ENCODE measurements around the gene RIPK1.

Gene RIPK1

DNA sequence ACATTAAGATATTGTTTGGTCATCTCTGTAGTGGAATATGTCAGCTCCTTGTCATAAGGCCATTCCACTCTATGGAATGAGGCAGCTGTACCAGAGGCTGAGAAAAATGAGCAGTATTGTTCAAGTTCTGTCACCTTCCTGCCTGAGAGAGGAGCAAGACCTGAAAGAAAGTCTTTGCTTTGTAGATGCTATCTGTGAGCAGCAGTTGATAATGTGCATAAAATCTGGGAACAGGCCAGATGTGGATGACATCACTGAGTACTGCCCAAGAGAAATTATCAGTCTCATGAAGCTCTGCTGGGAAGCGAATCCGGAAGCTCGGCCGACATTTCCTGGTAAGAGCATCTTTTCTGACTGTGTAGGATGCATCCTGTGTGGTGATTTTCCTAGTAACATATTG lies 16.8 kb downstream of the RIPK1 start:
- DNase-seq (ENCODE audit: low read depth, low spot score), result no peak

DNA sequence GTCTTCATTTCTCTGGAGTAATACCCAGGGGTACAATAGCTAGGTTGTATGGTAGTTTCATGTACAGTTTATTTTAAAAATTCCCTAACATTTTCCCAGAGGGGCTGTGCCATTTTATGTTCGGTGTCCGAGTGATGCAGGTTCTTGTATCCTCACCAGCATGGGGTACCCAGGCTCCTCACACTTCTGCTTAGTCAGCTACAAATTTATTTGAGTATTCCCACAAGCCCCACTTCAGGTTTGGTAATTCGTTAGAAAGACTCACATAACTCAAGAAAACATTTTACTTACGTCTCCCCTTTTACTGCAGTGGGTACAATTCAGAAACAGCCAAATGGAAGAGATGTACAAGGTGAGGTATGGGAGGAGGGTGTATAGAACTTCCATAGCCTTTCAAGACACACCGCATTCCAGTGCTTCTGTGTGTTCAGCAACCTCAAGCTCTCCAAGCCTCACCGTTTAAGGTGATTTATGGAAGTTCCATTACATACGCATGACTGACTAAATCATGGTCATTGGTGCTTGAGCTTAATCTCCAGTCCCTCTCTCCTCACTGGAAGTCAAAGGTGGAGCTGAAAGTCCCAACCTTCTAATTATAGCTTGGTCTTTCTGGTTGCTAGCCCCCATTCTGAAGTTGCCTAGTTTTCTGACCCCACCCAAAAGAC lies 18.1 kb downstream of the RIPK1 start:
- peak; percentile 13 for DNase-seq (ENCODE audit: low read depth, low spot score)

DNA sequence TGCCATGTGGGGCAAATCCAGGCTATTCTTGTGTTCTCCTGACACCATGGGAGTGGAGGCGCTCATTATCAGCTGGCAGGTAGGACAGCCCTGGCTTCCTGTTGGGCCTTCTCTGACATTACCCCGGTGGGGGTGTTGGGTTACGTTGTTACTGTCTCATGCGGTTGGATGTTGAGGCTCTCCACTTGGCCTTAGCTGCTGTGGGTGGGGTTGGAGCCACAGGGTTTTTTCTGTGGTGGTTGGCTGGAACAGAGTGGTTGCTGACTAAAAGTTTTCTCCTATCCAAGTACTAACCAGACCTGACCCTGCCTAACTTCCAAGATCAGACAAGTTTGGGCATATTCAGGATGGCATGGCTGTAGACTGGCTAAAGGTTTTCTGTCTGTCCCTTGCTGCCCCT lies 20.2 kb downstream of the RIPK1 start:
- peak; percentile 13 for DNase-seq (ENCODE audit: low read depth, low spot score)

DNA sequence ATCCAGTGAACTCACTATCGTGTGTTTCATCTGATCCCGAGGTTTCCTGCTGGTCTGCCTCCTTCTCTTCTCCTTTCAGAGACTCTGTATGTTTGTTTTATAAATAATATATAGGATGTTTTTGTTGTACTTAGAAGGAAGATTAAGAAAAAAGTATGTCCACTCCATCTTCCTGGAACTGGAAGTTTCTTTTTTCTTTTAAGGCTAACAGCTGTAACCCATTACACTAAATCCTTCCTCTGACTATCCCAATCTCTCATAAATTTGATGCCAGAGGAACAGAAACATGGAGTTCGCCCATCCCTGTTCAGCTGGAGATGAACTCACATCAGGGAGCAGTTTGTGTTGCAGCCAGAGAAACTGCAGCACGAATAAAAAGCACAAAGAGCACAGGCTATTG lies 20.7 kb downstream of the RIPK1 start:
- no peak for DNase-seq (ENCODE audit: low read depth, low spot score)

DNA sequence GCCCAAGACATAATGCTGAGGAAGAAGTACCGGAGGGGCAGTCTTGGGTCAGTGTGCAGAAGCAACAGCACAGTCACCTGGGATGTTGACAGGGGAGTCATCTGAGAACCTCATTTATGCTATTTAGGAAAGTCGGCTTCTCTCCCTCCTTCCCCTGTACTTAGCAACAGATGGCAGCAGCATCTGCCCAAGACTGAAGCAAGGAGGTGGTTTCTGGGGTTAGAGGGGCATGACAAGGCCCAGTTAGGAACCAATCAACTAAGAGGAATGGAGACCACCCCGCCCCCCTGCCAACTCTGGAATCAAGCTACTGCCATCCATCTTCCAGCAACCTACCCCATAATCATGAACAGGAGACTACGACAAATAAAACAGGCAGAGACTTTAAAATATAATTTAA lies 21.7 kb downstream of the RIPK1 start:
- no peak for DNase-seq (ENCODE audit: low read depth, low spot score)

DNA sequence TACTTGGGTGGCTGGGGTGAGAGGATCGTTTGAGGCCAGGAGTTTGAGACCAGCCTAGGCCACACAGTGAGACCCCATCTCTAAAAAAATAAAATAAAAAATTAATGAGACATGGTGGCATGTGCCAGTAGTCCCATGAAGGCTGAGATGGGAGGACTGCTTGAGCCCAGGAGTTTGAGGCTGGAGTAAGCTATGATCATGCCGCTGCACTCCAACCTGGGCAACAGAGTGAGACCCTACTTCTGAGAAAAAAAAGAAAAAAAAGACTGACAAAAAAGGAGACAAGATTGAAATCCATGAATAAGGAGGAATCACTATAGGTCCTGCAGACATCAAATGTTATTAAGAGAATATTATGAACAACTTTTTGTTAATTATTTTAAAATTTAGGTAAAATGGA lies 26.5 kb downstream of the RIPK1 start:
- DNase-seq (ENCODE audit: low read depth, low spot score), result no peak

DNA sequence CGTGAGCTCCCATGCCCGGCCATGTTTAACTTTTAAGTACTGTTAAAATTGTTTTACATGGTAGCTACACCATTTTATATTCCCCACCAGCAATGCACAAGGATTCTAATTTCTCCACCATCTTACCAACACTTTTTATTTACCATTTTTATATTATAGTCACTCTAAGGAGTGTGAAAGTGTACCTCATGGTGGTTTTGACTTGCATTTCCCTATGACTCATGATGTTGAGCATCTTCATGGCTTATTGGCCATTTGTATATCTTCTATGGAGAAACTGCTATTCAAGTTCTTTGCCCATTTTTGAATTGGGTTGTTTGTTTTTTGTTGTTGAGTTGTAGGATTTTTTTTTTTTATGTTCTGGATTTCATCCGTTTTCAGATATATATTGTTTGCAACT lies 34.6 kb downstream of the RIPK1 start:
- no peak for DNase-seq (ENCODE audit: low read depth, low spot score)

DNA sequence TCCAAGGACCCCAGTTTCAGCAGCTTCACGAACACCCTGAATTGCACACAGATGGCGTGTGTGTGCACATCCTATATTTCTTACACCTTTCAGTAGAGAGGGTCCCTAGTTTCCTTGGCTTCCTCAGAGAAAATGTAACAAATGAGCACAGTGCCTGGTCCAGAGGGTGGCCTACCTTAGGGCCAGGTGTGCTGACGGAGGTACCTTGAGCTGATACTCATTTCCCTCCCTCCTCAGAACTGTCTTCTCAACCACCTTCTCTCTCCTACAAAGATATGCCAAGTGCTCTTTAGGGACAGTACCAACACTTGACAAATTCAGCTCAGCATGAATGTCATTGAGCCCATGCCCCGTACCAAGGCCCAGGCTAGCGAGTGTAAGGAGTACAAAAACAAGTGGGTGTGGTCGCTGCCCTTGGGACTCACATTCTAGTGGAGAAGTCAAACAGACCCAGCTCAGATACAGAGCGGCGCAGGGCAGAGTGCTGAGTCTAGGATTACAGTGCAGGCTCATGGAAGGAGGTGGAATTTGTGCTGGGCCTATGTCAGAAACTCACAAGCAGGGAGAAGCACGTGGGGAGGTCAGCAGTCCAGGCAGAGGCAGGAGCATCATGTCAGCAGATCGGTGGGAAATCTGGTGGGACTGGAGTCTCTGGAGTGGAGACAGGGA lies 40.6 kb downstream of the RIPK1 start:
- DNase-seq (ENCODE audit: low read depth, low spot score), result no peak

DNA sequence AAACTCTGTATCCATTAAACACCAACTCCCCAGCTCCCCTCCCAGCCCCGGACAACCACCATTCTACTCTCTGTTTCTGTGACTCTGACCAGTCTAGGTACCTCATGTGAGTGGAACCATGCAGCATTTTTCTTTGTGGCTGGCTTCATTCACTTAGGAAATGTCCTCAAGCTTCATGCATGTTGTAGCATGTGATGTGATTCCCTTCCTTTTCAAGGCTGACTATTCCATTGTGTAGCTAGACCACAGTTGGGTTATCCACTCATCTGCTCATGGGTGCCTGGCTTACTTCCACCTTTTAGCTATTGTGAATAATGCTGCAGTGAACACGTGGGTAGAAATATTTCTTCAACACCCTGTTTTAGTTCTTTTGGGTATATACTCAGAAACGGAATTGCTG lies 41.5 kb downstream of the RIPK1 start:
- DNase-seq (ENCODE audit: low read depth, low spot score), result no peak

DNA sequence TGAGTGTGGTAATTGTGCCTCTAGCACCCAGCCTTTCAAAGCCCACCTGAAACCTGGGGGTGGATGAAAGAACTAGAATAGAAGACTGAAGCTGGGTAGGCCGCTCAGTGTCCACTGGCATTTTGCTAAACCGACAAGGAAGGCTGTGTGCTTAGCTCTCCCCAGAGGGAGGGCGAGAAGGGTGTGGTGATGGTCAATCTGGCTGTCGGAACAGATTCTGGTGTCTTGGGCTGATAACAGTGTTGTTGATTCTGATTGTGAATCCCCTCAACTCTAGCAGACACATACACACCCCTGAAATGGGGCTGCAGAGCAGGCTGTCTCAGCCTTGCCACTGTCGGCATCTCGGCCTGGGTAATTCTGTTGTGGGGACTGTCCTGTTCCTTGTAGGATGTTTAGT lies 46.1 kb downstream of the RIPK1 start:
- no peak for DNase-seq (ENCODE audit: low read depth, low spot score)

DNA sequence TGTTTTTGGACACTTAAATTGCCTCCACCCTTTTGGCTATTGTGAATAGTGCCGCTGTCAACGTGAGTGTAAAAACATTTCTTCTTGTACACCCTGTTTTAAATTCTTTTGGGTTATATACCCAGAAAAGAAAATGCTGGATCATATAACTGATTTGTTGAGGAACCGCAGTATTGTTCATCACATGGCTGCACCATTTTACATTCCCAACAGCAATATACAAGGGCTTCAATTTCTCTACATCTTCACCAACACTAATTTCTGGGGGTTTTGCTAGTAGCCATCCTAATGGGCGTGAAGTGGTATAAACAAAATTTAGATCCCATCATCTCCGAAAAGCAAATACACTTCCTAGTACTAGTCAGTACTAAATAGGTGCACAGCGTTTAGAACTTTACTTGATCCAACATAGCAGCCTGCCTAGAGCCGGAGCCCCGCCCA lies 49.6 kb downstream of the RIPK1 start:
- no peak for DNase-seq (ENCODE audit: low read depth, low spot score)

DNA sequence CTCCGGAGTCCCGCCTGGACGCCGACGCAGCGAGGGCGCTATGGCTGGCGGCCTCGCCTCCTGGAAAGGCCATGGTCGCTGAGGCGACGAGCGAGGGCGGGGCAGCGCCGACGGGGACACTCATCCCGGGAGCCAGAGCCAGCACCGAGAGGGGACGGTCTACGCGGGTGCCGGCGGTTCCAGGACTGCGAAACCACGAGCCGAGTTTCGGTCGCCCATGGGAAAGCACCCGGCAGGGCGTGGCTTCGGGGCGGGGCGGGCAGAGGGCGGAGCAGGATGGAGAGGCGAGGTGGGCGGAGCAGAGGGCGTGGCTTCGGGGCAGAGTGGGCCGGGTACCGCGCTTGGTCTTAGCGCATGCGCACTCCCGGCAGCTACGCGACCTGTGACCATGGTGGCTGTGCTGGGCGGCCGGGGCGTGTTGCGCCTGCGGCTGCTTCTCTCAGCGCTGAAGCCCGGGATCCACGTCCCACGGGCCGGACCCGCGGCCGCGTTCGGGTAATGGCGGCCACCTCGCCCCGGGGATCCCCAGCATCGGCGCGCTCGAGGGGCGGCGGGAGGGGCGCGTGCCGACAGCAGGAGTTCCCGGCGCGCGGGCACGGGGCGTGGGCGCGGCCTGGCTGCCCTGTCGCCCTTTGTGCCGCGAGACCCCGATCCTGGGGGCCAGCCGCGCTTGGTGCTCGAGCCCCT lies 50.2 kb downstream of the RIPK1 start, which contains the start of gene BPHL:
BPHL (plus strand) TSS at position 359 of the 687 bp plus-strand sequence; CDS start at position 389, 30 bp downstream.
- peak; percentile 98 for DNase-seq (ENCODE audit: low read depth, low spot score)

DNA sequence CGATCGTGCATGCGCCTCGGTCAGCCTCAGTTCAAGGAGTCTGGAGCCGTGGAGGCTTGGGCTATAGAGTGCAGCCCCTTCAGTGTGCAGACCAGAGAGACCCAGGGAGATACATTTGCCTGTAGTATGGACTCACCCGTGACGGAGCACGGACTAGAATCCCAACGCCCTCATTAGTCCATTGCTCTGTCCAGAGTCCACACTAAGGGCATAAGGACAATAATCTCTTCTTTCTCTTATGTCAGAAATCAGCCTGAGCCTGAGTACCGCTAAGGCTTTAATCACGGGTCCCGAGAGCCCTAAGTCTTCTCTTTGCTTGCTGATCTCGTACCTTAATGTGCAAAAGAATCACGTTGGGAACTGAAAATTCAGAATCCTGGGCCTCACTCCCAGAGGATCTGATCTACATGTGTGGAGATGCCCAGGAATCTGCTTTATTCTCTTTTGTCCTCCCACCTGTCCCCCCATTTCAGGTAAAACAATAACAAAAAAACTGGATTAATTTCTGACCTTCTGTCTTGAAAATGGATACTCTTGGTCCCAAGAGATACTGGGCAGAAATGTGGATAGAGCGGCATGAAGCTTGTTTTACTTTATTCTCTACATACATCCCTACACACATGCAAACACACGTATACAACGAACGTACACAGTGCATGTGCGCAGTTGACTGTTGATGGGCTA lies 50.9 kb downstream of the RIPK1 start:
- DNase-seq (ENCODE audit: low read depth, low spot score), result no peak

DNA sequence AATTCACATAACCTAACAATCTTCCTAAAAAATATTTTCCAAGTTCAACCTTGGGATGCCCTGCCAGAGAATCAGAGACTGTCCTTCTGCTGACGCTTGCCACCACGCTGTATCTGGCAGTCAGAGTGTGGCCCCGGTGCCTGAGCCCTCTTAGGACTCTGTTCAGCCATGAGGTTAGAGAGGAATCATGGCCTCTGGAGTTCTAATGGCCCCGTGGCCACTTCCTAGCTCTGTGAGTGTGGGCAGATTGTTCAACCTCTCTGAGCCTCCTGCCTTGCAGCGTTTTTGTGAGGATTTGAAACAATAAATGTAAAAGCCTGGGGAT lies 52.4 kb downstream of the RIPK1 start:
- DNase-seq (ENCODE audit: low read depth, low spot score), result no peak

DNA sequence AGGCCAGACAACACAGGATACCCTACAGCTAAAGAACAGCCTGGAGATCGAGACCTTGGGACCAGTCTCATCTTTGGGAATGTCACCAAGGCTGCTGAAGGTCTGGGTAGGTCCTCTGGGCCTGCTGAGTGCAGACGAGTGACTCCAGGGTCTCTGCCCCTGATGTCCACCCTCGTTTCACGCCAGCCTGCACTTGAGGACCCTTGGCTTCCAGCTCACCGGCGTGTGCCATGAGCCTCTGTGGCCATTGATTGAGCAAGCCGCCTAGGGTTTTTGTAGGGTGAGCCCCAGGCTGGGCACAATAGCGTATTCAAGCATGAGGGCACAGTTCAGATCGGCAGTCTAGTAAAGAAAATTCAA lies 54.5 kb downstream of the RIPK1 start:
- no peak for DNase-seq (ENCODE audit: low read depth, low spot score)

DNA sequence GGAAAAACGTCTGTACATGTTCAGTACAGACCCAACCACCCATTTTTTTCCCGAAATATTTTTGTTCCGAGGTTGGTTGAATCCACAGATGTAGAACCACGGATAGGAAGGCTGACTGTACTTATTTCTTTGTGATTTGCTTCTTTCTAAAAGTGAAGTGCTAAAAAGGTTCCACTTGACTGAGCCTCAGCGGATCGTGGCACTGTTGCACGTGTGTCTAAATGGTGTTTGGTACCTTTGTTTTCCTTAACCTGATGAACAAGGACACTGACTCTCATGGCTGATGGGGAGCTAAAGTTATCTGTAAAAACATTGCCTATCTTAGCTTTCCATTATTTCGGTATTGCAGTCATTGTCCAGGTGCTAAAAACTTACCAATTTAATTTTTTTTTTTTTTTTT lies 56.4 kb downstream of the RIPK1 start:
- no peak for DNase-seq (ENCODE audit: low read depth, low spot score)

DNA sequence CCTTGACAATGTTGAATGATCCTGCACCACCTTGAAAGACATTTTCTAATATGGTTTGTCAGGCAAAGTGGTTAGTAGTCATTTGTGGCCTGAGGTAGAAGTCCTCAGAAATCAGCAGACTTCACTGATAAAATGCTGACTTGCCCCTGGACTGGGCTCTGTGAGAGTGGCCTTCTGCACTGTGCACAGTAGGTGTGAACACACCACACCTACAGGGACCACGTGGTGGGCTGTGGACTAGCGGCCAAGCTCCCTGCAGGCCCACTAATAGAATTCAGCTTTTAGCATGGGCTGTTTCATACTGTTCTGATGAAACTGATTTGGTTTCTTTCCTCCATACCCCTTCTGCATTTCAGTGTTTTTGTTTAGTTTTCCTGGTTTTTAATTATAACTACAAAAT lies 57.5 kb downstream of the RIPK1 start:
- no peak for DNase-seq (ENCODE audit: low read depth, low spot score)

DNA sequence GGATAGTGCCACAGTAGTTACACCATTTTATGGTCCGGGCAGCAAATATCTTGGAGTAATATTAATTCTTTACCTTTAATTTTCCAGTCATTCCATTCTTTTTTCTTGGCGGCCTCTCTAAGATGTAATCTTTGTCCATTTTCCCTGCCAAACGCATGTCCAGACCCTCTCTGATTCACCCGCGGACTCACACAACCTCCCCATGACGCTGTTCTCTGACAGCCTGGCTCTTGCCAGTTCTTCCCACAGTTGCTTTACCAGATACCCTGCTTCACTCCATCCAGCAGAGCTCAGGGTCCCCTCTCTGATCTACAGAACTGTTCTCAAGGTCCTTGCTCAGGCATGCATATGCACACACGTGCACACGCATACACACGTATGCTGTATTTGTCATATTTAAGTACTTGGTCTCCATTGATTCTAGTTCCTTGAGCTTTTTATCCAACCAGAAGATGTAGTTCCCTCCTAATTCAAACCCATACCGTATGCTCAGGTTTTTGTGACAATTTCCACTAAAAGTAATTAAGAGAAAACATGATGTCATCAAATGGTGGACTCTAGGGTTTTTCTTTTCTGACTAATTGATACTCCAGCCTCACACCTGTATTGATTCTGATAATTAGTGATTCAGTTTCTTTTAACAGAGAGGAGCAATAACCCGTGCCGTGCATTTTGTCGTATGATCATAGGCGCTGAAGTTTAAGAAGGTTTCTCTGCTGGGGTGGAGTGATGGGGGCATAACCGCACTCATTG lies 60.2 kb downstream of the RIPK1 start:
- no peak for DNase-seq (ENCODE audit: low read depth, low spot score)

DNA sequence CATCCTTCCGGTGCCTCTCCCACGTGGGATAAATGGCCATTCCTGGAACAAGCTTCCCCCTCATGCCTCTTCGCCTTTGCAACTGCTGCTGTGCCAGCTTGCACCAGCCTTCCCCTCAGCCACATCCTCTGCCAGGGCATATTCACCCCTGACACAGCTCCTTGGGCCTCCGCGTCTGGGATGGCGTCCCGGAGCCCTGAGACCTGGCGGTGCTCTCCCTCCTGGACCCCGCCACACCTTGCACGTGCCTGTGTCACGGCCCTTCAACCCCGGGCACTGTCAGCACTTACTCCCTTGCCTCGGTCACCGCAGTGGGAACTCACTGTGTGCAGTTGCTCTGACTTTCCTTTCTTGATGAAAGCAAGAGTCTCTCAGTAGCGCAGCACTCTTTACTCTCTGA lies 63.4 kb downstream of the RIPK1 start:
- no peak for DNase-seq (ENCODE audit: low read depth, low spot score)

DNA sequence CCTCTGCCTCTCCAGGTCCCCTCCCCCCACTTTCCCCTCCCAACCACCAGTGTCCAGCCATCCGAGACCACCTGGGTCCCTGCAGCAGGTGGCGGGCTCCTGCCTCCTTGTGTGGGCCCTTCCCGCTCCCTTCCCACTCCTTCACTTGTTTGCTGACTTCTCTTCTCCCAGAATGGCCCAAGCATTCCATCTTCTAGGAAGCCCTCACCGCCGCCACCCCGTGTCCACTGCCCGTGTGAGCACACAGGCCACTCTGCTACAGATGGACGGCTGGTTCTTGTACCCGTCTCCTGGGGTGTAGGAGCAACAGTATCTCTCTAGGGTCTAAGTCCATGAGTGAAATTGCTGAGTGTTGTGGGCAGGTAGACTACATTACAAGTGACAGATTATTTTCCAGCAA lies 65.2 kb downstream of the RIPK1 start:
- no peak for DNase-seq (ENCODE audit: low read depth, low spot score)

DNA sequence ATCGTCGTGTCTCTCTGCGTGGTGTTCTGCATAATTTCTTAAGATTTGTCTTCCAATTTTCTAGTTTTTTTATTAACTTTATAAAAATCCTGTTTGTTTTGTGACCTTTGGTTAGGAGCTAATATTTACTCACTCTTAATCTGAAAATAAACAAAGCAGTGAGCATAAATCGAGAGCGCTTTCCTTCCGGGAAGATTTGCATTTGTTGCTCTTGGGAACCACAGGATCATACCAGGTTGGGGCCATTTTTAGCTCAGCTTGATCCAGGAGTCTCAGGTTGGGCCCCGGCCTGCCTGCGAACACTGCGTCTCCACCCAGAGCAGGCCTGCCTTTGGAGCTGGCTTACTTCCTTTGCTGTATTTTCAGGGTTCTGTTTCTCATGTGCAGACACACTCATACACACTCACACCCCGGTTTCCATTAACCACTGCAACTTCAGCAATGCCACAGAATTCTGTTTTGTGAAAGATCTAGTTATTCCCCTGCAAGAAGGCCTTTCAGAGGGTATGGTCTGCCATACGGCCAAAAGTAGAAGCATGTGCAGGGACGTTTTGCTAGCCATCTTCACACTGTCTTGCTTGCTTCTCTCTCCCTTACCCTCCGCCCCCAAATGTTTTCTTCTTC lies 67.5 kb downstream of the RIPK1 start:
- DNase-seq (ENCODE audit: low read depth, low spot score), result no peak
